ENCODE data around the gene EXO1.

- TF ChIP-seq, protein P1, sequence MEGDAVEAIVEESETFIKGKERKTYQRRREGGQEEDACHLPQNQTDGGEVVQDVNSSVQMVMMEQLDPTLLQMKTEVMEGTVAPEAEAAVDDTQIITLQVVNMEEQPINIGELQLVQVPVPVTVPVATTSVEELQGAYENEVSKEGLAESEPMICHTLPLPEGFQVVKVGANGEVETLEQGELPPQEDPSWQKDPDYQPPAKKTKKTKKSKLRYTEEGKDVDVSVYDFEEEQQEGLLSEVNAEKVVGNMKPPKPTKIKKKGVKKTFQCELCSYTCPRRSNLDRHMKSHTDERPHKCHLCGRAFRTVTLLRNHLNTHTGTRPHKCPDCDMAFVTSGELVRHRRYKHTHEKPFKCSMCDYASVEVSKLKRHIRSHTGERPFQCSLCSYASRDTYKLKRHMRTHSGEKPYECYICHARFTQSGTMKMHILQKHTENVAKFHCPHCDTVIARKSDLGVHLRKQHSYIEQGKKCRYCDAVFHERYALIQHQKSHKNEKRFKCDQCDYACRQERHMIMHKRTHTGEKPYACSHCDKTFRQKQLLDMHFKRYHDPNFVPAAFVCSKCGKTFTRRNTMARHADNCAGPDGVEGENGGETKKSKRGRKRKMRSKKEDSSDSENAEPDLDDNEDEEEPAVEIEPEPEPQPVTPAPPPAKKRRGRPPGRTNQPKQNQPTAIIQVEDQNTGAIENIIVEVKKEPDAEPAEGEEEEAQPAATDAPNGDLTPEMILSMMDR (optimal IDR thresholded peaks at IDR 0.05 in 1 of 3, IDR thresholded peaks at IDR 0.05 in 1 of 3, conservative IDR thresholded peaks at IDR 0.05 in 1 of 3; ENCODE audit: extremely low read depth in 1 of 3, insufficient read depth in 2 of 3, low read length in 3 of 3), result no peak
- TF ChIP-seq EZH2 (IDR thresholded peaks at IDR 0.05; ENCODE audit: low read length), result no peak
Measured at GRCh38 chr1:241918879-241919278, 70.9 kb downstream of the EXO1 start.

Measured in keratinocyte (primary cell).